GM19023 (cell line): Measurements from ENCODE around the gene TPST1.
"Not testable (repeated sequence)": the region's sequence is repeated elsewhere in the genome, so short reads cannot be mapped to it uniquely, and the experiment has no call there.

ENCODE experiments used
- ATAC-seq: cut with Tn5 transposase; IDR thresholded peaks from one replicate; pipeline ENCODE4 v1.9.1; 2021; ENCODE audit warnings: mild to moderate bottlenecking, moderate library complexity; ENCODE audit not compliant: unreplicated experiment

TPST1 gene

GRCh38 chr7:66204822-66205740 is at the start of gene TPST1:
TSS of gene TPST1 (plus strand) at chr7:66205334. CDS start at chr7:66240426, 35,092 bp downstream.
- ATAC-seq = peak; percentile 93

GRCh38 chr7:66156035-66156434 is 49.1 kb upstream of the TPST1 start:
- ATAC-seq = not testable (repeated sequence)

- ATAC-seq = no peak
Observed at GRCh38 chr7:66157060-66157459, 48.1 kb upstream of the TPST1 start.

- ATAC-seq = no peak
Observed at GRCh38 chr7:66162622-66163021, 42.5 kb upstream of the TPST1 start.

- ATAC-seq = no peak
Observed at GRCh38 chr7:66163186-66163610, 41.9 kb upstream of the TPST1 start.

- ATAC-seq = no peak
Observed at GRCh38 chr7:66164356-66164755, 40.8 kb upstream of the TPST1 start.

GRCh38 chr7:66167773-66168387 is 37.3 kb upstream of the TPST1 start:
- ATAC-seq = no peak

GRCh38 chr7:66169616-66170015 is 35.5 kb upstream of the TPST1 start:
- no peak for ATAC-seq

GRCh38 chr7:66170309-66171231 is 34.6 kb upstream of the TPST1 start:
- ATAC-seq = no peak

GRCh38 chr7:66172536-66173401 is 32.4 kb upstream of the TPST1 start:
- ATAC-seq = not testable (repeated sequence)

GRCh38 chr7:66173856-66174255 is 31.3 kb upstream of the TPST1 start:
- ATAC-seq = no peak

- not testable (repeated sequence) for ATAC-seq
Observed at GRCh38 chr7:66175006-66175405, 30.1 kb upstream of the TPST1 start.

GRCh38 chr7:66176914-66177313 is 28.2 kb upstream of the TPST1 start:
- ATAC-seq = no peak

GRCh38 chr7:66178258-66178657 is 26.9 kb upstream of the TPST1 start:
- no peak for ATAC-seq

GRCh38 chr7:66181329-66181728 is 23.8 kb upstream of the TPST1 start:
- no peak for ATAC-seq

GRCh38 chr7:66181845-66182244 is 23.3 kb upstream of the TPST1 start:
- ATAC-seq = no peak

- ATAC-seq = no peak
Observed at GRCh38 chr7:66182920-66183319, 22.2 kb upstream of the TPST1 start.

- no peak for ATAC-seq
Observed at GRCh38 chr7:66183700-66184099, 21.4 kb upstream of the TPST1 start.

- ATAC-seq = no peak
Observed at GRCh38 chr7:66185680-66186187, 19.4 kb upstream of the TPST1 start.

GRCh38 chr7:66186991-66187390 is 18.1 kb upstream of the TPST1 start:
- no peak for ATAC-seq
